Keratinocyte (primary cell): ENCODE measurements around the gene C14orf93. TPM values are rescaled to one million over a fixed set of nuclear protein-coding genes. Genes with fewer than 3 reads are reported as not detected.

Experiments used
- DNase-seq: peaks from one replicate; pipeline ENCODE4 v3.0.0-alpha.2; 2011; ENCODE audit warnings: low read depth, missing footprints, low spot score
- FAIRE-seq: peaks from 2 replicates; lab custom pipeline; 2011; peaks lifted over from hg19 to GRCh38; lab: Jason Lieb, UNC
- H2AFZ ChIP-seq: 2 replicates; pipeline ENCODE4 v1.6.0; 2012; ENCODE audit warnings: low read length, control low read depth, inconsistent platforms; ENCODE audit not compliant: control insufficient read depth
- H3K27ac ChIP-seq: 2 replicates; pipeline ENCODE4 v1.5.1; 2011; ENCODE audit warnings: low read length; ENCODE audit not compliant: control insufficient read depth, insufficient read depth
- H3K27me3 ChIP-seq: 3 replicates; pipeline ENCODE4 v1.6.0; 2011; ENCODE audit warnings: low read length; ENCODE audit not compliant: control insufficient read depth, insufficient read depth; ENCODE audit errors: extremely low read depth
- H3K36me3 ChIP-seq, 2 experiments: 2 replicates in 1 of 2; 3 replicates in 1 of 2; pipeline ENCODE4 v1.5.1; 2011; ENCODE audit warnings: low read length in 2 of 2, mild to moderate bottlenecking in 1 of 2; ENCODE audit not compliant: control insufficient read depth in 2 of 2, insufficient read depth in 2 of 2; ENCODE audit errors: extremely low read depth in 1 of 2
- H3K4me1 ChIP-seq: 3 replicates; pipeline ENCODE4 v1.5.1; 2011; ENCODE audit warnings: low read length; ENCODE audit not compliant: control insufficient read depth, insufficient read depth; ENCODE audit errors: extremely low read depth
- H3K4me2 ChIP-seq: 3 replicates; pipeline ENCODE4 v1.6.0; 2011; ENCODE audit warnings: low read depth, low read length; ENCODE audit not compliant: control insufficient read depth, insufficient read depth; ENCODE audit errors: extremely low read depth
- H3K4me3 ChIP-seq, 3 experiments: fragments of 200-600 bp in 1 of 3; sonication (generic) in 1 of 3; 2 replicates in 2 of 3; 3 replicates in 1 of 3; pipeline ENCODE4 v1.5.1; 2011 to 2016; ENCODE audit warnings: low read length in 3 of 3, mild to moderate bottlenecking in 3 of 3, control low read depth in 2 of 3, inconsistent platforms in 1 of 3, low read depth in 1 of 3, mixed read lengths in 1 of 3, mixed run types in 1 of 3, moderate library complexity in 1 of 3; ENCODE audit not compliant: control insufficient read depth in 2 of 3, insufficient read depth in 2 of 3; ENCODE audit errors: extremely low read depth in 1 of 3
- H3K79me2 ChIP-seq: 2 replicates; pipeline ENCODE4 v1.6.0; 2012; ENCODE audit warnings: low read length; ENCODE audit not compliant: control insufficient read depth, insufficient read depth
- H3K9ac ChIP-seq: 3 replicates; pipeline ENCODE4 v1.6.0; 2011; ENCODE audit warnings: low read length; ENCODE audit not compliant: control insufficient read depth, insufficient read depth; ENCODE audit errors: extremely low read depth
- H3K9me1 ChIP-seq: 3 replicates; pipeline ENCODE4 v1.6.0; 2011; ENCODE audit warnings: low read length; ENCODE audit not compliant: control insufficient read depth, insufficient read depth; ENCODE audit errors: extremely low read depth
- H3K9me3 ChIP-seq: 2 replicates; pipeline ENCODE4 v1.5.1; 2012; ENCODE audit warnings: low read depth, low read length; ENCODE audit not compliant: control insufficient read depth
- H4K20me1 ChIP-seq: 3 replicates; pipeline ENCODE4 v1.6.0; 2011; ENCODE audit warnings: low read length; ENCODE audit not compliant: control insufficient read depth, insufficient read depth; ENCODE audit errors: extremely low read depth
- EZH2 ChIP-seq: IDR thresholded peaks from one replicate; pipeline ENCODE4 v1.6.1; 2012; ENCODE audit warnings: inconsistent platforms, mild to moderate bottlenecking, low read length, moderate library complexity
- dilution Hi-C: fragments of 300-500 bp; cut with MboI; formaldehyde crosslinking; loops from one replicate; pipeline ENCODE4 v1.7.0; 2020; ENCODE audit warnings: low sequenced_read_pairs; ENCODE audit not compliant: extremely low pct_ligation_motif_present
- polyA plus RNA-seq, 5 experiments: library from polyadenylated mRNA; depleted of rRNA in 3 of 5; stranded (reverse) in 3 of 5; stranded (forward) in 1 of 5; unstranded in 1 of 5; fragments of >200 nt; gene quantifications; 1 replicate in 1 of 5; 2 replicates in 3 of 5; 3 replicates in 1 of 5; pipeline versions ENCODE4 v1.2.1 to v1.2.3, GENCODE V29; 2011 to 2012; ENCODE audit warnings: missing spikeins in 2 of 5, low read depth in 1 of 5, low replicate concordance in 1 of 5
- TF ChIP-seq, protein P1 (sequence below), 3 experiments: IDR thresholded peaks in 1 of 3; conservative IDR thresholded peaks in 1 of 3; optimal IDR thresholded peaks in 1 of 3; 2 replicates in 2 of 3; 3 replicates in 1 of 3; pipeline versions ENCODE3 to v1.5.1; 2011; ENCODE audit warnings: low read length in 3 of 3, mild to moderate bottlenecking in 3 of 3, moderate library complexity in 2 of 3, control low read depth in 1 of 3, inconsistent platforms in 1 of 3; ENCODE audit not compliant: insufficient read depth in 2 of 3; ENCODE audit errors: extremely low read depth in 1 of 3

C14orf93 gene
- polyA plus RNA-seq, 1 donor (not counting 4 experiments of a cell fraction or from before 2014, with no cell fraction given), result 7.7 TPM

DNA sequence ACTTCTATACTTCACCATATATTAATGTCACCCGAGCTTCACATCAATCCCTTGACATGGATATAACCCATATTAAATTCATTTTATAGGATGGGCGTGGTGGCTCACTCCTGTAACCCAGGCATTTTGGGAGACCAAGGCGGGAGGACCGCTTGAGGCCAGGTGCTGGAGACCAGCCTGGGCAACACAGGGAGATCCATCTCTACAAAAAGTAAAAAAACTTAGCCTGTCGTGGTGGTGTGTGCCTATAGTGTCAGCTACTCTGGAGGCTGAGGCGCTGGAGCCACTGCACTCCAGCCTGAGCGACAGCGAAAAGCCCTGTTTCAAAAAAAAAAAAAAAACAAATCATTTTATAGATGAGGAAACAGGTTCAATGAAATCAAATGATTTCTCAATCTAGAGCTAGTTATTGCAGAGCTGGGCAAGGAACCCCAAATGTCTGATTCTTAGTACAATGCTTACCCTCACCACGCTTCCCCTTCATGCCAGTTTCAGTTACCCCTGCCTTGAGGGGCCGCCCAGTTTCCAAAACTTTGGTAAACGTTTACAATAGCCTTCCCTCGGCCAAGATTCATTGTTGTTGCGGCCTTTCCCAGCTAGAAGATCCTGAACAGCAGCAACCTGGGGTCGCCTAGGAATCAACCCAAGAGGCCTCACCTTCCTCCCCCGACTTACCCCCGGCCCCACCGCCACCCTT, 24.0 kb upstream of the C14orf93 start:
- Histone ChIP-seq H3K4me3 (peak overlapping the region; percentile 96 to 98 (median 98)), H3K9ac (peak overlapping the region; percentile 98), H3K9me3 (no peaks in the 10 kb centered on the region), H3K4me2 (peak overlapping the region; percentile 83), H3K36me3 (peaks cover 6 to 7% of the 10 kb centered on the region in 2 experiments), H3K9me1 (no peaks in the 10 kb centered on the region), H3K79me2 (peaks cover 34% of the 10 kb centered on the region), H2AFZ (peak overlapping the region; percentile 91), H3K27me3 (no peaks in the 10 kb centered on the region), H4K20me1 (no peaks in the 10 kb centered on the region), H3K27ac (peak overlapping the region; percentile 100), H3K4me1 (peaks cover 10% of the 10 kb centered on the region)
- no peak for TF ChIP-seq EZH2
- no peak for FAIRE-seq
- dilution Hi-C loops, result no loop called here
- no peak for DNase-seq

DNA sequence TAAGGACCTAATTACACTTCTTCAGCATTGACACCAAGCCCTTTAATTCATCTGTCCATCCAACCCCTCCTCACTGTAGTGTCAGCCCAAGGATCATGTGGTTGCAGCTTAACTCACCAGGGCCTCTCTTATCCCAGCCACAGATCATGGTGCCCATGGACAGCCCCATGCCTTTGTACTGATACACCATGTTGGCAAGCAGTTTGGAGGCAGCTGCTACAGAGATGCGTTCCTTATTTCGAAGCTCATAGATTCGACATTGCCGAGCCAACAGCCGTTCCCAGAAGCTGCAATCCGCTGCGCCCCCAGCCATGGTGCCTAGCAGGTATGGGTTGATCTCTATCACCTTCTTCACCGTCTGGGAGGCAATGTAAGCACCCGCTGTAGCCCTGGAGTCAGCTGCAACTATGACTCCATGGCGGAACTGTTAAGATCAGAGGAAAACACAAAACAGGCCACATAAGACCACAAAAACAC, 23.3 kb upstream of the C14orf93 start:
- Histone ChIP-seq H3K4me2 (peak overlapping the region; percentile 83), H3K27ac (no peak overlapping the region), H3K79me2 (peaks cover 38% of the 10 kb centered on the region), H4K20me1 (no peaks in the 10 kb centered on the region), H3K36me3 (peaks cover 6 to 10% of the 10 kb centered on the region in 2 experiments), H2AFZ (no peak overlapping the region), H3K9me3 (no peaks in the 10 kb centered on the region), H3K27me3 (no peaks in the 10 kb centered on the region), H3K9ac (peak overlapping the region; percentile 98), H3K4me1 (peaks cover 10% of the 10 kb centered on the region), H3K4me3 (peak overlapping the region; percentile 96 to 98 (median 98)), H3K9me1 (no peaks in the 10 kb centered on the region)
- DNase-seq (no peak), FAIRE-seq (no peak)
- TF ChIP-seq, protein P1, sequence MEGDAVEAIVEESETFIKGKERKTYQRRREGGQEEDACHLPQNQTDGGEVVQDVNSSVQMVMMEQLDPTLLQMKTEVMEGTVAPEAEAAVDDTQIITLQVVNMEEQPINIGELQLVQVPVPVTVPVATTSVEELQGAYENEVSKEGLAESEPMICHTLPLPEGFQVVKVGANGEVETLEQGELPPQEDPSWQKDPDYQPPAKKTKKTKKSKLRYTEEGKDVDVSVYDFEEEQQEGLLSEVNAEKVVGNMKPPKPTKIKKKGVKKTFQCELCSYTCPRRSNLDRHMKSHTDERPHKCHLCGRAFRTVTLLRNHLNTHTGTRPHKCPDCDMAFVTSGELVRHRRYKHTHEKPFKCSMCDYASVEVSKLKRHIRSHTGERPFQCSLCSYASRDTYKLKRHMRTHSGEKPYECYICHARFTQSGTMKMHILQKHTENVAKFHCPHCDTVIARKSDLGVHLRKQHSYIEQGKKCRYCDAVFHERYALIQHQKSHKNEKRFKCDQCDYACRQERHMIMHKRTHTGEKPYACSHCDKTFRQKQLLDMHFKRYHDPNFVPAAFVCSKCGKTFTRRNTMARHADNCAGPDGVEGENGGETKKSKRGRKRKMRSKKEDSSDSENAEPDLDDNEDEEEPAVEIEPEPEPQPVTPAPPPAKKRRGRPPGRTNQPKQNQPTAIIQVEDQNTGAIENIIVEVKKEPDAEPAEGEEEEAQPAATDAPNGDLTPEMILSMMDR (optimal IDR thresholded peaks at IDR 0.05 in 1 of 3, IDR thresholded peaks at IDR 0.05 in 1 of 3, conservative IDR thresholded peaks at IDR 0.05 in 1 of 3; ENCODE audit: extremely low read depth in 1 of 3, insufficient read depth in 2 of 3, low read length in 3 of 3), result no peak
- no peak for TF ChIP-seq EZH2
- dilution Hi-C loops, result no loop called here
